GM12878 (cell line): ENCODE measurements around the gene CC2D1A. TPM values are rescaled to one million over a fixed set of nuclear protein-coding genes. Genes with fewer than 3 reads are reported as not detected.

Source experiments
- ATAC-seq: fragments of 200-7000 bp; cut with Tn5 transposase; 3 replicates; pipeline ENCODE4 v1.9.1; 2020; ENCODE audit warnings: mild to moderate bottlenecking, moderate library complexity
- BruUV-seq: library from RNA; stranded (reverse); fragments of 400-500 nt; replicated peaks from 2 replicates; lab custom pipeline; 2021; lab: Mats Ljungman, UMichigan
- CTCF ChIA-PET: fragments of 300-600 bp; sonication (Branson Sonifier 250); formaldehyde crosslinking; extraction: SDS; loops from one replicate; lab custom pipeline; 2021; ENCODE audit warnings: inconsistent platforms; lab: Yijun Ruan, JAX
- POLR2A ChIA-PET: fragments of 350-600 bp; formaldehyde crosslinking; extraction: SDS; loops from one replicate; lab custom pipeline; 2021; ENCODE audit warnings: inconsistent platforms; lab: Charles Lee
- RAD21 ChIA-PET: fragments of 300-600 bp; sonication (Branson Sonifier 250); formaldehyde crosslinking; loops from one replicate; lab custom pipeline; 2023; ENCODE audit warnings: antibody characterized with exemption; ENCODE audit not compliant: unreplicated experiment; lab: Charles Lee
- SMC1A ChIA-PET: fragments of 300-600 bp; sonication (Branson Sonifier 250); formaldehyde crosslinking; loops from one replicate; lab custom pipeline; 2023; ENCODE audit not compliant: unreplicated experiment, uncharacterized antibody; lab: Charles Lee
- DNase-seq: peaks from one replicate; pipeline ENCODE4 v3.0.0-alpha.2; 2011; ENCODE audit warnings: low read depth, low spot score
- FAIRE-seq: peaks from 3 replicates; lab custom pipeline; 2011; peaks lifted over from hg19 to GRCh38; lab: Jason Lieb, UNC
- H2AFZ ChIP-seq: 2 replicates; pipeline ENCODE4 v1.6.0; 2011; ENCODE audit warnings: low read depth, low read length, control low read depth; ENCODE audit not compliant: control insufficient read depth
- H3K27ac ChIP-seq: 2 replicates; pipeline ENCODE4 v1.5.1; 2011; ENCODE audit warnings: control low read depth; ENCODE audit not compliant: control insufficient read depth, insufficient read depth
- H3K27me3 ChIP-seq, 2 experiments: replicated peaks in 1 of 2; 2 replicates each; pipeline versions ENCODE4 v1.6.0 to v1.6.1; 2011; ENCODE audit warnings: low read length in 1 of 2; ENCODE audit not compliant: control insufficient read depth in 2 of 2, insufficient read depth in 2 of 2
- H3K36me3 ChIP-seq, 2 experiments: 2 replicates each; pipeline ENCODE4 v1.5.1; 2011; ENCODE audit warnings: low read length in 1 of 2; ENCODE audit not compliant: control insufficient read depth in 2 of 2, insufficient read depth in 2 of 2
- H3K4me1 ChIP-seq: 2 replicates; pipeline ENCODE4 v1.6.1; 2011; ENCODE audit warnings: mild to moderate bottlenecking, low read length, moderate library complexity, mixed read lengths; ENCODE audit not compliant: control insufficient read depth, insufficient read depth
- H3K4me2 ChIP-seq: 2 replicates; pipeline ENCODE4 v1.6.0; 2011; ENCODE audit warnings: control low read depth; ENCODE audit not compliant: control insufficient read depth, insufficient read depth
- H3K4me3 ChIP-seq: fragments of 200-600 bp; sonication (generic); 2 replicates; pipeline ENCODE4 v1.5.1; 2016
- H3K79me2 ChIP-seq: 2 replicates; pipeline ENCODE4 v1.6.0; 2011; ENCODE audit warnings: low read length; ENCODE audit not compliant: control insufficient read depth, insufficient read depth
- H3K9ac ChIP-seq: 2 replicates; pipeline ENCODE4 v1.8.0; 2011; ENCODE audit warnings: low read length, control low read depth, mixed read lengths; ENCODE audit not compliant: control insufficient read depth, insufficient read depth
- H3K9me3 ChIP-seq: replicated peaks from 3 replicates; pipeline ENCODE4 v1.5.1; 2011; ENCODE audit warnings: mild to moderate bottlenecking, low read length; ENCODE audit not compliant: control insufficient read depth, insufficient read depth
- H4K20me1 ChIP-seq: 2 replicates; pipeline ENCODE4 v1.6.0; 2011; ENCODE audit not compliant: control insufficient read depth, insufficient read depth
- NFIC ChIP-seq: IDR thresholded peaks from 2 replicates; pipeline ENCODE4 v1.6.1; 2012; ENCODE audit warnings: low read depth, mild to moderate bottlenecking, inconsistent platforms, low read length, moderate library complexity
- NR2C2 ChIP-seq: IDR thresholded peaks from 2 replicates; pipeline ENCODE4 v1.6.1; 2011; ENCODE audit warnings: borderline replicate concordance, low read depth; ENCODE audit not compliant: control insufficient read depth, insufficient read length
- NR2F1 ChIP-seq: fragments of 450-650 bp; conservative IDR thresholded peaks from 2 replicates; pipeline ENCODE4 v1.6.1; 2017; ENCODE audit warnings: mild to moderate bottlenecking
- PAX5 ChIP-seq: IDR thresholded peaks from 2 replicates; pipeline ENCODE4 v1.6.1; 2011; ENCODE audit warnings: low read depth, low read length, borderline replicate concordance
- POLR2AphosphoS5 ChIP-seq: IDR thresholded peaks from 2 replicates; pipeline ENCODE4 v1.6.1; 2011; ENCODE audit warnings: mild to moderate bottlenecking, low read length, inconsistent platforms
- RUNX3 ChIP-seq: IDR thresholded peaks from 2 replicates; pipeline ENCODE4 v1.6.1; 2012; ENCODE audit warnings: low read length, inconsistent platforms
- WGBS: methylation state at CpG from one replicate; pipeline ENCODE4 v1.1.6; 2016; ENCODE audit warnings: low lambda C conversion rate; ENCODE audit not compliant: insufficient replicate concordance, insufficient coverage; ENCODE audit errors: missing lambda C conversion rate; 5-methylcytosine and 5-hydroxymethylcytosine counted together
- in situ Hi-C: fragments of 300-500 bp; cut with MboI; formaldehyde crosslinking; loops from 9 replicates; pipeline ENCODE4 v1.14.3; 2018; ENCODE audit warnings: mixed read lengths
- intact Hi-C: fragments of 100-400 bp; cut with micrococcal nuclease; formaldehyde crosslinking; loops from one replicate; pipeline ENCODE4 v1.14.2; 2022; ENCODE audit not compliant: unreplicated experiment
- polyA plus RNA-seq, 11 experiments: library from polyadenylated mRNA; depleted of rRNA in 4 of 11; unstranded in 6 of 11; stranded (reverse) in 5 of 11; fragments of >200 nt; fragmentation: Nextera tagmentation in 4 of 11; fragmentation: Illumina TruSeq in 1 of 11; extraction: Ambion mirVana in 4 of 11; extraction: Trizol in 1 of 11; gene quantifications; 1 replicate in 1 of 11; 2 replicates in 10 of 11; pipeline versions ENCODE4 v1.2.1 to v1.2.3, GENCODE V29; 2011 to 2016; ENCODE audit warnings: inconsistent platforms in 2 of 11, missing spikeins in 2 of 11, low read depth in 1 of 11
- total RNA-seq, 4 experiments: library from RNA; depleted of rRNA in 3 of 4; stranded (reverse); fragments of >200 nt in 3 of 4; fragmentation: Illumina TruSeq in 1 of 4; extraction: Trizol in 1 of 4; gene quantifications; 2 replicates each; pipeline versions ENCODE4 v1.2.1 to v1.2.3, GENCODE V29; 2013 to 2021
- TF ChIP-seq, protein P1 (sequence below): IDR thresholded peaks from 2 replicates; pipeline ENCODE4 v1.6.1; 2011; ENCODE audit warnings: borderline replicate concordance, low read depth, mild to moderate bottlenecking, moderate library complexity, mixed read lengths, low read length; ENCODE audit not compliant: insufficient read depth; ENCODE audit errors: extremely low read length
- TF ChIP-seq, protein P2 (sequence below): fragments of 450-650 bp; IDR thresholded peaks from 2 replicates; pipeline ENCODE4 v1.6.1; 2017; ENCODE audit warnings: low read depth, mild to moderate bottlenecking, moderate library complexity

Gene CC2D1A
- total and polyA plus RNA-seq, 10 of the 15 experiments (the other 5 are each of a cell fraction or from before 2014, with no cell fraction given): 0.13 to 36.1 (median 16.1) TPM

DNA sequence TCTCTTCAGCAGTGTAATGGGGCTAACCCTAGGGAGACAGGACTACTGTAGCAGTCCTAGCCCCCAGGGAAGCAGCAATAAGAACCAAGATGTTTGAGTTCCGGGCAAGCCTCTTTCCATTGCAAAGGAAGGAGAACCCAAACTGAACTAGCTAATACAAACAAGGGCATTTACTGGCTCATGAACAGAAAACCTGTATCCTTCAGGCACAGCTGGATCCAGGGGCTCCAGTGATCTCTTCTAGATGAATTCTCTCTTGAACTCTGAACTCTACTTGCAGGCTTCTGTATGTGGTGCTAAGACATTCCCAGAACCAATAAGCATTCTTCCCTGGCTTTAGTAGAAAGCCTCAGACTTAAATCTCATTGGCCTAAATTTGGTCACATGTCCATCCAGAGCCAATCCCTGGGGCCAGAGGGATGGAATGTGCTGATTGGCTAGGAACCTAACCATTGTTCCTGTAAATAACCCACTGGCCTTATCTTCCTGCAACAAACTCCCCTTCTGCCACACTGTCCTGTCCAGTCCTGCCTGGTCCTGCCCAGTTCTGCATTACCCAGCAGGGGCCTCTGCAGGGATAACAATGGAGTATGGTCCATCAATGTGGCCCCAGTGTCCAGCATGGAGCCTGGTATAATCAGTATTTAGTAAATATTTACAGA is 36.2 kb downstream of the CC2D1A start:
- RAD21 ChIA-PET: no interaction called here
- Histone ChIP-seq H3K4me3 (no peak overlapping the region), H3K4me2 (no peak overlapping the region), H4K20me1 (no peaks in the 10 kb centered on the region), H3K27ac (no peak overlapping the region), H3K4me1 (no peaks in the 10 kb centered on the region), H2AFZ (peak overlapping the region; percentile 17; the same call in 1 of the 2 replicates), H3K79me2 (no peaks in the 10 kb centered on the region), H3K9ac (no peak overlapping the region), H3K27me3 (no peaks in the 10 kb centered on the region; a peak in 1 of 4 replicates), H3K9me3 (peaks cover 2% of the 10 kb centered on the region; the same call in 1 of the 3 replicates), H3K36me3 (no peaks in the 10 kb centered on the region)
- POLR2A ChIA-PET: no interaction called here
- FAIRE-seq (no peak), DNase-seq (no peak), ATAC-seq (no peak)
- SMC1A ChIA-PET: interaction anchor here (0.6 kb wide), 1 partner anchor 319 kb away, joined by 3 read pairs; no protein-coding TSS in a partner anchor
- intact Hi-C loops (no loop called here), in situ Hi-C loops (no loop called here)
- 79% methylated on average over 1 of the region's 1 CpG for WGBS
- TF ChIP-seq RUNX3 (no peak), NR2C2 (no peak)
- TF ChIP-seq, protein P1, sequence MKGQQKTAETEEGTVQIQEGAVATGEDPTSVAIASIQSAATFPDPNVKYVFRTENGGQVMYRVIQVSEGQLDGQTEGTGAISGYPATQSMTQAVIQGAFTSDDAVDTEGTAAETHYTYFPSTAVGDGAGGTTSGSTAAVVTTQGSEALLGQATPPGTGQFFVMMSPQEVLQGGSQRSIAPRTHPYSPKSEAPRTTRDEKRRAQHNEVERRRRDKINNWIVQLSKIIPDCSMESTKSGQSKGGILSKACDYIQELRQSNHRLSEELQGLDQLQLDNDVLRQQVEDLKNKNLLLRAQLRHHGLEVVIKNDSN: peak; percentile 12
- CTCF ChIA-PET: no interaction called here
- no TSS peak for BruUV-seq

DNA sequence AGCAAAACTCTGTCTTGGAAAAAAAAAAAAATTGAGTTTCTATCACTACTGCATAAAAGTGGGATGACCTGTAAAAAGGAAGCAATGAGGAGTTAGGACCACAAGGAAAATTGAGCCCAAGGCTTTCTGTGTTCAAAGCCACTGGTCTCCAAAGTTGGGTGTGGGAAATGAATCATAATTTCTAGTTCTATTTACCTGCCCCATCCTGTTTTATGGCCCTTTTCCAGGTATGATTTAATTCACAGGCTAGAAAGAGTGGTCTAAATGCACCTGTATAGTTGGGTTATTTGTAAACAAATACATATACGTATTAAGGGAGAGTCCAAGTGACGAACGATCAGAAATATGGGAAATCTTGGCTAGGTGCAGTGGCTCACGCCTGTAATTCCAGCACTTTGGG is 40.4 kb downstream of the CC2D1A start:
- in situ Hi-C loops: no loop called here
- POLR2A ChIA-PET: interaction anchor here (0.6 kb wide), 1 partner anchor 15 kb away, joined by 3 read pairs; no protein-coding TSS in a partner anchor

More for the DNA sequence above, 40.4 kb downstream of the CC2D1A start:
- RAD21 ChIA-PET: no interaction called here
- intact Hi-C loops: no loop called here
- CTCF ChIA-PET: interaction anchor here (0.7 to 1.3 kb wide), 2 partner anchors 66 to 174 kb away, joined by 3 read pairs; no protein-coding TSS in a partner anchor
- DNase-seq (no peak), ATAC-seq (no peak), FAIRE-seq (no peak)
- Histone ChIP-seq H3K79me2 (no peaks in the 10 kb centered on the region), H3K9ac (no peak overlapping the region), H2AFZ (no peak overlapping the region), H3K27me3 (no peaks in the 10 kb centered on the region), H4K20me1 (no peaks in the 10 kb centered on the region), H3K9me3 (peaks cover 2% of the 10 kb centered on the region; the same call in 1 of the 3 replicates), H3K36me3 (no peaks in the 10 kb centered on the region), H3K4me2 (no peak overlapping the region), H3K27ac (no peak overlapping the region), H3K4me3 (no peak overlapping the region), H3K4me1 (no peaks in the 10 kb centered on the region)
- SMC1A ChIA-PET: no interaction called here
- TF ChIP-seq POLR2AphosphoS5 (no peak), PAX5 (no peak), NFIC (no peak), NR2F1 (no peak)
- TF ChIP-seq, protein P2, sequence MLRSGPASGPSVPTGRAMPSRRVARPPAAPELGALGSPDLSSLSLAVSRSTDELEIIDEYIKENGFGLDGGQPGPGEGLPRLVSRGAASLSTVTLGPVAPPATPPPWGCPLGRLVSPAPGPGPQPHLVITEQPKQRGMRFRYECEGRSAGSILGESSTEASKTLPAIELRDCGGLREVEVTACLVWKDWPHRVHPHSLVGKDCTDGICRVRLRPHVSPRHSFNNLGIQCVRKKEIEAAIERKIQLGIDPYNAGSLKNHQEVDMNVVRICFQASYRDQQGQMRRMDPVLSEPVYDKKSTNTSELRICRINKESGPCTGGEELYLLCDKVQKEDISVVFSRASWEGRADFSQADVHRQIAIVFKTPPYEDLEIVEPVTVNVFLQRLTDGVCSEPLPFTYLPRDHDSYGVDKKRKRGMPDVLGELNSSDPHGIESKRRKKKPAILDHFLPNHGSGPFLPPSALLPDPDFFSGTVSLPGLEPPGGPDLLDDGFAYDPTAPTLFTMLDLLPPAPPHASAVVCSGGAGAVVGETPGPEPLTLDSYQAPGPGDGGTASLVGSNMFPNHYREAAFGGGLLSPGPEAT: no peak
- no TSS peak for BruUV-seq
- WGBS: 70% methylated on average over 4 of the region's 4 CpGs
